Stimulated activated naive CD4-positive, alpha-beta T cell treated with Interleukin-2 at 50 U/mL for 16 hours (primary cell): ENCODE measurements around the gene SPATA13.
A peak's percentile ranks its signal among the peaks of the same experiment; 100 is the strongest.
"Not testable (repeated sequence)": the region's sequence is repeated elsewhere in the genome, so short reads cannot be mapped to it uniquely, and the experiment has no call there.

Experiments used
- DNase-seq: peaks from one replicate; lab custom pipeline; 2025; lab: John Stamatoyannopoulos, UW

Gene SPATA13

GRCh38 chr13:24160458-24161009, at the start of gene SPATA13:
SPATA13 (plus strand) TSS chr13:24160720; CDS start chr13:24222930, 62,210 bp downstream.
- DNase-seq = peak; percentile 93

GRCh38 chr13:24112791-24113190, 47.7 kb upstream of the SPATA13 start:
- no peak for DNase-seq

GRCh38 chr13:24115671-24116070, 44.8 kb upstream of the SPATA13 start:
- DNase-seq = no peak

GRCh38 chr13:24116131-24116530, 44.4 kb upstream of the SPATA13 start:
- no peak for DNase-seq

GRCh38 chr13:24118576-24118975, 41.9 kb upstream of the SPATA13 start:
- DNase-seq = no peak

- no peak for DNase-seq
Measured at GRCh38 chr13:24119626-24120508, 40.7 kb upstream of the SPATA13 start.

GRCh38 chr13:24122045-24122444, 38.5 kb upstream of the SPATA13 start:
- not testable (repeated sequence) for DNase-seq

GRCh38 chr13:24122569-24122968, 38.0 kb upstream of the SPATA13 start:
- DNase-seq = no peak

GRCh38 chr13:24123761-24124160, 36.8 kb upstream of the SPATA13 start:
- DNase-seq = no peak

- DNase-seq = no peak
Measured at GRCh38 chr13:24124789-24125476, 35.6 kb upstream of the SPATA13 start.

GRCh38 chr13:24127116-24127631, 33.3 kb upstream of the SPATA13 start:
- DNase-seq = no peak

- no peak for DNase-seq
Measured at GRCh38 chr13:24128112-24128511, 32.4 kb upstream of the SPATA13 start.

GRCh38 chr13:24128962-24129361, 31.6 kb upstream of the SPATA13 start:
- DNase-seq = no peak

- DNase-seq = no peak
Measured at GRCh38 chr13:24129914-24130774, 30.4 kb upstream of the SPATA13 start.

GRCh38 chr13:24131749-24132148, 28.8 kb upstream of the SPATA13 start:
- no peak for DNase-seq

- no peak for DNase-seq
Measured at GRCh38 chr13:24133021-24133795, 27.3 kb upstream of the SPATA13 start.

- DNase-seq = no peak
Measured at GRCh38 chr13:24134231-24134630, 26.3 kb upstream of the SPATA13 start.

GRCh38 chr13:24134757-24135156, 25.8 kb upstream of the SPATA13 start:
- no peak for DNase-seq

- no peak for DNase-seq
Measured at GRCh38 chr13:24135674-24136300, 24.7 kb upstream of the SPATA13 start.

- DNase-seq = no peak
Measured at GRCh38 chr13:24138911-24139310, 21.6 kb upstream of the SPATA13 start.
